HG03064 (cell line): Measurements from ENCODE around the gene FER.

Source experiments
- ATAC-seq: cut with Tn5 transposase; IDR thresholded peaks from one replicate; pipeline ENCODE4 v1.9.1; 2021; ENCODE audit warnings: low read depth; ENCODE audit not compliant: unreplicated experiment

The FER gene

GRCh38 chr5:109099081-109099480, 351.4 kb downstream of the FER start:
- ATAC-seq, result no peak

GRCh38 chr5:109100971-109101370, 353.3 kb downstream of the FER start:
- no peak for ATAC-seq

- no peak for ATAC-seq
Observed at GRCh38 chr5:109102096-109102690, 354.5 kb downstream of the FER start.

- no peak for ATAC-seq
Observed at GRCh38 chr5:109105631-109106267, 358.1 kb downstream of the FER start.

GRCh38 chr5:109111680-109112079, 364.0 kb downstream of the FER start:
- ATAC-seq, result no peak

GRCh38 chr5:109113608-109114007, 365.9 kb downstream of the FER start:
- no peak for ATAC-seq

- no peak for ATAC-seq
Observed at GRCh38 chr5:109121225-109121624, 373.5 kb downstream of the FER start.

- ATAC-seq, result no peak
Observed at GRCh38 chr5:109125755-109126429, 378.2 kb downstream of the FER start.

- no peak for ATAC-seq
Observed at GRCh38 chr5:109126481-109126880, 378.8 kb downstream of the FER start.

- ATAC-seq, result no peak
Observed at GRCh38 chr5:109136906-109137305, 389.2 kb downstream of the FER start.

GRCh38 chr5:109141222-109142200, 393.8 kb downstream of the FER start:
- ATAC-seq, result no peak

- no peak for ATAC-seq
Observed at GRCh38 chr5:109143031-109143430, 395.3 kb downstream of the FER start.

GRCh38 chr5:109145139-109145538, 397.4 kb downstream of the FER start:
- ATAC-seq, result no peak

GRCh38 chr5:109146591-109146990, 398.9 kb downstream of the FER start:
- no peak for ATAC-seq

- ATAC-seq, result no peak
Observed at GRCh38 chr5:109152565-109152964, 404.9 kb downstream of the FER start.

GRCh38 chr5:109155625-109156024, 407.9 kb downstream of the FER start:
- ATAC-seq, result peak; percentile 80

- ATAC-seq, result no peak
Observed at GRCh38 chr5:109156885-109157284, 409.2 kb downstream of the FER start.

GRCh38 chr5:109160468-109160867, 412.8 kb downstream of the FER start:
- ATAC-seq, result no peak

- peak; percentile 70 for ATAC-seq
Observed at GRCh38 chr5:109161914-109162683, 414.4 kb downstream of the FER start.

- no peak for ATAC-seq
Observed at GRCh38 chr5:109163336-109163735, 415.6 kb downstream of the FER start.
